GM12872 (cell line): ENCODE measurements around the gene RNH1.

Experiments used
- CTCF ChIP-seq: IDR thresholded peaks from 3 replicates; pipeline ENCODE4 v1.5.1; 2011; ENCODE audit warnings: low read depth, mild to moderate bottlenecking, low read length, moderate library complexity; ENCODE audit not compliant: insufficient read depth

RNH1 gene

DNA sequence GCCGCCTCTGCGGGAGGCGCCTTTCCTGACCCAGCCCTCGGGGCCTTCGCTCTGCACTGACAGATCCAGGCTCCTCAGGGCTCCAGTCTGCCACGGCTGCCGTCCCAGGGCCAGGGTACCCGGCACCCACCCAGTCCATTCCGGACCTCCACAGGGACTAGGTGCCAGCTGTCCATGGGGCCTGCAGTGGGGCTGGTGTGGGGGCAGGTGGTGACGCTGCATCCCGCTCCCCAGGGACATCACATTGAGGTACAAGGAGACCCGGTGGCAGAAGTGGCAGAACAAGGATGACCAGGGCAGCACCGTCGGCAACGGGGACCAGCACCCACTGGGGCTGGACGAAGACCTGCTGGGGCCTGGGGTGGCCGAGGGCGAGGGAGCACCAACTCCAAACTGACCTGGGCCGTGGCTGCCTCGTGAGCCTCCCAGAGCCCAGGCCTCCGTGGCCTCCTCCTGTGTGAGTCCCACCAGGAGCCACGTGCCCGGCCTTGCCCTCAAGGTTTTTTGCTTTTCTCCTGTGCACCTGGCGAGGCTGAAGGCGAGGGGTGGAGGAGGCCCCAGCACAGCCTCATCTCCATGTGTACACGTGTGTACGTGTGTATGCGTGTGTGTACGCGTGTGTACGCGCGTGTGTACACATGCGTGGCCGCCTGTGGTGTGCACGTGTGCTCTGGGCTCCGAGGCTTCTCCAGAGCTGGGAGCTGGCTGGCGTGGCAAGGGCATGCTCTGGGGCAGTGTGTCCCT, 16.7 kb downstream of the RNH1 start:
- TF ChIP-seq CTCF: no peak

GRCh38 chr11:489610-490185, 17.3 kb downstream of the RNH1 start:
- no peak for TF ChIP-seq CTCF

DNA sequence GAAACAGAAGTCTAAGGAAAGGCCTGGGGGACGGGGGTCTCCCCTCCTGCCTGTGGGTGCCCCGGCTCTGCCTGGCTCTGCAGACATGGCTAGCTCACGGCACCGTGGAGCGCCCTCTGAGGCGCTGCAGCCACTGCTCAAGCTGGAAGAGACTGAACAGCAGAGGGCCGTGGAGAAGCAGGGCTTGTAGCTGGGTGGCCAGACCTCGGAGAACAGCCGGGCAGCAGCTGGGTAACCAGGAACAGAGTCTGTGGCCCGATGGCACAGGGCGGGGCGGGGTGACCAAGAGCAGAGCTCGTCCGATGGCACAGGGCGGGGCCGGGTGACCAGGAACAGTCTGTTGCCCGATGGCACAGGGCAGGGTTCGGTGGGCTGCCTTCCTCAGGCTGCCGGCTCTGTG, 18.1 kb downstream of the RNH1 start:
- no peak for TF ChIP-seq CTCF

- TF ChIP-seq CTCF: no peak
Observed at GRCh38 chr11:488579-488978, 18.5 kb downstream of the RNH1 start.

GRCh38 chr11:488062-488461, 19.0 kb downstream of the RNH1 start:
- TF ChIP-seq CTCF: no peak

GRCh38 chr11:487571-488021, 19.4 kb downstream of the RNH1 start:
- TF ChIP-seq CTCF: no peak

- TF ChIP-seq CTCF: no peak
Observed at GRCh38 chr11:486189-486588, 20.9 kb downstream of the RNH1 start.
